CMK (cell line): ENCODE results near the gene CYLC2.

Source experiments
- DNase-seq: peaks from one replicate; pipeline ENCODE4 v3.0.0-alpha.2; 2010; ENCODE audit warnings: low read depth

CYLC2 gene, protein sequence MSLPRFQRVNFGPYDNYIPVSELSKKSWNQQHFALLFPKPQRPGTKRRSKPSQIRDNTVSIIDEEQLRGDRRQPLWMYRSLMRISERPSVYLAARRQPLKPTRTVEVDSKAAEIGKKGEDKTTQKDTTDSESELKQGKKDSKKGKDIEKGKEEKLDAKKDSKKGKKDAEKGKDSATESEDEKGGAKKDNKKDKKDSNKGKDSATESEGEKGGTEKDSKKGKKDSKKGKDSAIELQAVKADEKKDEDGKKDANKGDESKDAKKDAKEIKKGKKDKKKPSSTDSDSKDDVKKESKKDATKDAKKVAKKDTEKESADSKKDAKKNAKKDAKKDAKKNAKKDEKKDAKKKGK

DNA sequence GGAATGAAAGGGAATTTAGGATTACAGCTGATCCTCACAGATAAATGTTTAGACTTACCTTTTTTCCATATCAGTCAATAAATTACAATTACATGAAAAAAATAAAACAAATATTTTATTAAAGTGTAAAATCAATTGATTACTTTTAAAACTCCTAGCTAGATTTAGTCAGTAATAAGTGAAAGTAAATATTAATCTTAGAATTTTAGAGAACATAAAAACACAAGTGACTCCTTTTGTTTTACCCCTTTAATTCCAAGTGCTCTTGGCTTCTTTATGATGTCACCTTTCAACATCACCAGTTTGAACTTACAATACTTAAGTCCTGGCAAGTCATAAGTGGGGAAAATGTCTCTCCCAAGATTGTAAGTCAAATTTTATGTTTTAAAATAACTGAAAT is at the start of gene CYLC2:
Gene CYLC2 (plus strand): TSS at position 301 of the 400 bp plus-strand sequence. CDS start 48 bp downstream, at position 349.
- no peak for DNase-seq

DNA sequence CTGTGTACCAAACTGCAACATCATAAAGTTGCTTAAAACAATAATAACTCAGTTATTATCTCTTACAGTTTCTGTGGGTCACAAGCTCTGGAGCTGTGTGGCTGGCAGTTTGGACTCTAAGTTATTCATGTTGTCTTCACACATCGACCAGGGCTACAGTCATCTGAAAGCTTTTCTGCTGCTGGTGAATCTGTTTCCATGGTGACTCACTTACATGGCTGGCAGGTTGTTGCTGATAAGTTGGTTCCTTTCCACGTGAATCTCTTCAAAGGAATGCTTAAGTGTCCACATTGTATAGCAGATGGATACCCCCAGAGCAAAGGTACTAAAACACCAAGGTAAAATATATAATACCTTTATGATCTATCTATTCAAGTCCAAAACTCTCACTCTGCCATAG is 44.8 kb upstream of the CYLC2 start:
- DNase-seq: no peak

DNA sequence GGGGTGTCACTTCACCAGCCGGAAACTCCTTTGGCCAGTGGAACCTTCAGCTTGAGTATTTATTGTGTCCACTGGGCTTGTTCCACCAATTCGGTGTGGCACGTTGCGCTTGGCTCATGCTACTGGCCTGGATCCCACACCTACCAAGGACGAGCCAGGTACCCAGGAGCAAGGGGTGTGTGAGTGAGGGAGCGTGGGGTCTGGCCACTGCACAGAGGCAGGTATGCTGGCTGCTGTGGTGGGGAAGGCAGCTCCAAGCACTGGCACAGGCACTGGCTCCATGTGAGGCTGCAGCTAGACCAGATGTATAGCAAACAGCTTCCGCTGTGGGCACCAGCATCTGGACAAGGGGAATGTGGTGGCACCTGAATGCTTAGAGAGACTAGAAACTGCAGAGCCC is 28.1 kb upstream of the CYLC2 start:
- no peak for DNase-seq

DNA sequence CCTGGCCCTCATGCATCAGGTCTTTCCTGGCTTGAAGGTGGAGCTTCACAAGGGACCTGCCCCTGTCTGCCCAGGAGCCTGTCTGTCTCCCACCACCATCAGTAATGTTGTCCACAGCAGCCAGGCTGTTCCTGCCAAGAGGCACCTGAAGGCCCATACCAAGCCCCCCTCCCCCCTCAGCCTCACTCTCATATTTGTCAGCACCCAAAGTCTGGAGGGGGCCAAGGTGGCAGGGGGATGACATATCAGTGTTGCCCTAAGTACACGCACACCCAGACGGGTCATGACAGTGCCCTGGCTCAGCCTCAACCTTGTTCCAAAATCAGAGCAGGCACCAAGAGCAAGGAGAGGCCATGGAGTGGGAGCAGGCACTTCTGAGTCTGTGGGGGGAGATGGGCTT is 27.2 kb upstream of the CYLC2 start:
- DNase-seq: no peak

DNA sequence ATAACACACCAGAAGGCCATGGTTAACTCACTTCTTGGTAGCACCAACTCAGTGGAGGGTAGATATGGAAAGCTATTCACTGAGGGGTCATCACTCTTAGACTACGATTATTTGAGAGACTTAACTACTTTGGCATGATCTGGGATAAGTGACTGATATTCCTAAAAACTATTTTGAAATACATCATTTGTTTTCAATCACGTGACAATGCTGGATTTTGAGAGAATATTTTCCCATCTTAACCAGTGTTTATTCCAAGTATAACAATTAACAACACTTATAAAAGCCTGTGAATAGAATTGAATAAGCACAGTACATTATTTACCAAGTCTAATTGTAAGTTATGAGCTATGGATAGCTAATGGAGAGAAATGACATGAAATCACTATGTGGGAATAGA is 22.4 kb upstream of the CYLC2 start:
- no peak for DNase-seq

DNA sequence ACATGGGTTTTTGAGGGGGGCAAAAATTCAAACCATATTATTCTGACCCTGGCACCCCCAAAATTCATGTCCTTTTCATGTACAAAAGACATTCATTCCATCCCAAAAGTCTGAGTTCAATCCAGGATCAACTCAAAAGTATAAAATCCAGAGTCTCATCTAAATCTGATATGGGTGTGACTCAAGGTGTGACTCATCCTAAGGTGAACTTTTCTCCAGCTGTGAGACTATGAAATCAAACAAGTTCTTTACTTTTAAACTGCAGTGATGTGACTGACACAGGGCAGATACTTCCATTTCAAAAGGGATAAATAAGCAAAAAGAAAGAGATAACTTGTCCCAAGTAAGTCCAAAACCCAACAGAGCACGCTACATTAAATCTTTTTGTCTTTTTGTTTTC is 20.6 kb upstream of the CYLC2 start:
- no peak for DNase-seq

DNA sequence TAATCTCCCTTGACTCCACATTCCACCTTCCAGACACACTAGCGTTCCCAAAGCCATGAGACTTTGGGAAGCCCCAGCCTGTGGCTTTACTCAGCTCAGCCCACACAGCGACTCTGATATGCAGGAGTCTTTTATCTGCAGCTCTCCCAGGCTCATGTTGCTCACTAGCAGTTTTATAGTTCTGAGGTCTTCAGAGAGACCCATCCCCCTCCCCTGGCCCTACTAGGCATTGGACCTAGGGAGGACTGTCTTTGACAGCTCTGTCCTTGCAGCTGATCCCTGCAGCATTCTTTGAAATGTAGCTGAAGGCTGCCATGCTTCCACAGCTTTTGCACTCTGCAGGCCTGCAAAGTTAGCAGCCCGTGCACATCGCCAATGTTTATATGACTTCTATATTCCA is 19.9 kb upstream of the CYLC2 start:
- DNase-seq: no peak

DNA sequence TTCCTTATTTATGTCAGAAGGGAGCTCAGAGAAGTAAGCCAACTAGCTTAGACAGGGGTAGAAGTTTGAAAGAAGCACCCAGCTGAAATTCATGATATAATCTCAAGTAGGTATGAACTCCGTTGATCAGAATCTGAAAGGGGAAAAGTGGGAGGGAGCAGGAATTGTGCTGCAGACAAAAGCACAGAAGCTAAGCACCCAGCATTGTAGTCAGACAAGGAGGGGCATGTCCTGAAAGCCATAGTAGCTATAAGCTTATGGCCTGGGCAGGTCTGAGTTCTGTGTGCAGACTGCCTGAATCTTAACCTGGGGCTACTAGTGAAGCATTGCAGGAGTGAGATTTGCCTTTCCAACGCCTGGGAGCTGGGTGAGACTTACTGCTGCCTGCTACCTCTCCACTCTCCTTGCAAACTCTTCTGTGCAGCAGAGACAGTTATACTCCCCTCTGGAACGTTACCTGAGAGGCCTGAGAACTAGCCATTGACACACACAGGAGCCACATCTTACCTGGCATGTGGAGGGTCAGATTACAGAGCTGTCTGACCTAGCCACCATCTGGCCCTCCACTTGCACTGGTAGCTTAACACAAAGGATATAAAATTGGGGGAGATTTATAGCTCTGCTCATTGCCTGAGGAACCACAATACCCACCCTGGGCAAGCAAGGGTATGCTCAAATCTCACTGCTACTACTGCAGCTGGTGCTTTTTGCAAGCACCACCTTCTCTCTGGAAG is 9.8 kb upstream of the CYLC2 start:
- no peak for DNase-seq

DNA sequence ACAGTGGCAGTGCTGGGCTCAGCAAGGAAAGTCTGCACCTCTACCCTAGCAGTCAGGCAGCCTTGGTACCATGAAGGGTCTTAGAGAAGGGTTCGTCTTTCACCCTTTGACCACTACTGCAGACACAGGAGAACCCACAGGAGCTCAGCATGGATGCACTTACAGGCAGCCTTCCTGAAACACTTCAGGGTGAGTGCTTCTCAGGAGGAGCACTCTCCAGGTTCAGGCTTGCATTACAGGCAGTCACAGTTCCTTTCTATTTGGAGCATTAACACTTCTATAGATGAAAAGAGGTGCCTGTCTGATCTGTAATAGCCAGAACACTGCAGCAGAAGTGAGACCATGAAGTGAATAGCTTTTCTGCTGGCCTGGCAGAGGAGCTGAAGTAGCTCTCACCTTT is 8.7 kb upstream of the CYLC2 start:
- DNase-seq: no peak

DNA sequence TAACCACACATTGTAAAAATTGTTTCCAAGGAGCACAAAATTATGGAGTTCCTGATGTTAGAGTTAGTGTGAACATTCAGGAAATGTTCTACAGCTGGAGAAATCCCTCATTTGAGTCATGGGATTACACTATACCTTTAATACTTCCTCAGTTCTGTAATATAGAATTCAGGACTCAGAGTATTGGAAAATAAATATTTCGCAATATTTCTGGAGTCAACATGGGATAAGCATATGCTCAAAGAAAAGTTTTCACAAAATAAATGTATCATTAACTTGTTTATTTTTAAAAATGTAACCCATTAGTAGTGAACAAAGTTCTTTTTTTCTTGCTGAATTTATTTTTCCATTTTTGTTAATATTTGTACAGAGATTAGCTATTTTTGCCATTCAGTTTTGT is 8.6 kb downstream of the CYLC2 start:
- no peak for DNase-seq

DNA sequence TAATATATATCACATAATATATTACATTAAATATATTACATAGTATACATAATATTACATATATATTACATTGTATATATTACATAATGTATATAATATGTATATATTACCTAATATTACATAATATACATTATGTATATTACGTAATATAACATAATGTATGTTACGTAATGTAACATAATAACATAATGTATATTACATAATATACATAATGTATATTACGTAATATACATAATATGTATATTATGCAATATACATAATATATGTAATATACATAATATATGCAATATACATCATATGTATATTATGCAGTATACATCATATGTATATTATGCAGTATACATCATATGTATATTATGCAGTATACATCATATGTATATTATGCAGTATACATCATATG is 19.1 kb downstream of the CYLC2 start:
- no peak for DNase-seq

DNA sequence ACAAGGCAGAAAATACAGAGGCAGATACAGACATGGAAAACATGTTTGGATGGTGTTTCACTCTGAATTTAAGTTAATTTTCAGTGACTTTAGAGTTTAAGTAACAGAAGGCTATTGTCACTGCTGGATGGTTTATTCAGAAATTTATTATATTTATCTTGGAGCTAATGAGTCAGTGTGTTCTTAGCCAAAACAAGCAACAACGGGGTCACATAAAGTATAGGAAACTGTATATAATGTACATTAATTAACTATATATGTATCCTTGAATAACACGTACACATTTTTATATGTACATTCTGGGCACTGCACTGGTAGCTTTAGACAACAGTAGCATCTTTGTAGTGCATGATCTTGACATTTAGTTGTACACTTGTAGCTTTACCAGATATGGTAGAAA is 30.7 kb downstream of the CYLC2 start:
- DNase-seq: no peak

DNA sequence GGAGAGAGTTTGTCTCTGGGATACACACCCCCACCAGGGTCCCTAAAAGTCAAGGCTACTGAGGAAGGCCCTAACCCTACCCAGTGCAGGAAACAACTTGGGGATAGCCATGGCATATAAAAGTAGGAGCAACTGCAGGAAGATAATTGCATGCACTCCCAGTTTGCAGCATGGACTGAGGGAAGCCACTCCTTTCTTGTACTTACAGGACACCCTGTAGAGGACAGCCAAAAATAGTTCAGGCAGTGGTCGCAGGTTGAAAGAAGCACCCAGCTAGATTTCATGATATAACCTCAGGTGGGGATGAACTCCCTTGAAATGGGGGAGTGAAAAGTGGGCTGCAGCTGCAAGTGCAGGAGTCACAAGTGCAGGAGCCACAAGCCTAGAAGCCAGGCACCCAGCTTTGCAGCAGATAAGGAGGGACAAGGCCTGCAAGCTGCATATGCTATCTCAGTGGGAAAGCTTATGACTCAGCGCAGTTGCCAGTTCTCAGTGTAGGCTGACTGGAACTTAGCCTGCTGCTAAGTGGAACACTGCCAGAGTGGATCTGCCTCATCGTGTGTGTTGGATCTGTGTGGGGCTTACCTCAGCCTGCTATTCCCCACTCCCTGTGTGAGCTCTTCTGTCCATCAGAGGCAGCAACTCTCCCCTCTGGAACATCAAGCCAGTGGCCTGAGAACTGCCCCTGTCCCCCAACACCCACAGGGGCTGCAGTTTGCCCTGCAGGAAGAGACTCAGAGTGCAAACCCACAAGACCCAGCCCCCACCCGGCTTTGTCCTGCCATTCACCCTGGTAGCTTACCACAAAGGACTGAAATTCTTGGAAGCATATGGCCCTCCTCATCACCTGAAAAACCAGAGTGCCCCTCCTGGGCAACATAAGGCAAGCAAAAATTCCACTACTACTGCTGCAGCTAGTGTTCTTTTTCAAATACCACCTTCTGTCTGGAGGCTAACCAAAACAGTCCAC is 42.7 kb downstream of the CYLC2 start:
- DNase-seq: no peak

DNA sequence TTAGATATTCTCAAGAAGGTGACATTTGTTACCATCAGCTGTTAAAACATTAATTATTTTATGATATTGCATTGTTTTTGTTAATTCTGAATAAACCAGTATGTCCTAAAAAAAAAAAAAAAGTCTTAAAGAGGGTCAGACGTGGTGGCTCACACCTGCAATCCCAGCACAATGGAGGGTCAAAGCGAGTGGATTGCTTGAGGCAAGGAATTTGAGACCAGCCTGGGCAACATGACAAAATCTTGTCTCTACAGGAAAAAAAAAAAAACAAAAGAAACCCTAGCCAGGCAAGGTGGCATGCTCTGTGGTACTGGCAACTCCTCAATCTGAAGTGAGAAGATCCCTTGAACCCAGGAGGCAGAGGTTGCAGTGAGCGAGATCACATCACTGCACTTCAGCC is 46.8 kb downstream of the CYLC2 start:
- DNase-seq: no peak
